GM19463 (cell line): ENCODE data around the gene MAT1A.

Source experiments
- ATAC-seq: cut with Tn5 transposase; IDR thresholded peaks from one replicate; pipeline ENCODE4 v1.9.1; 2021; ENCODE audit warnings: mild to moderate bottlenecking, moderate library complexity; ENCODE audit not compliant: unreplicated experiment

MAT1A gene

DNA sequence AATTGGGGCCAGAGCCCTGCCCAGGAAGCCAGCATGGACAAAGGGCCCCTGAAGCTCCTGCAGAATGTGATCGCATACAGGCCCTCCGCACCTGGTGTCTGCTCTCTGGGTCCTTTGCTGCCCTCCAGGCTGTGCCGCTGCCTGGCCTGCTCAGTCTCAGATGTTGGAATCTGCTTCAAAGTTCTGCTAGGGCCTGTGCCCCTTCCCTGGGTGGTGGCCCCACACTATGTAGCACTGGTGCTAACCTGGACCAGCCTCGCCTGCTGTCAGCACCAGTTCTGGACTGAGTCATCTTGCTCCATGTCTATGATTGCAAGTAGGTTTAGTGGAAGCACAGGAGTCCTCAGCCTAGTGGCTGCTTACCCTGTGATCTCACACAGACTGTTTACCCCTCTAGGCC lies 6.3 kb downstream of the MAT1A start:
- no peak for ATAC-seq

DNA sequence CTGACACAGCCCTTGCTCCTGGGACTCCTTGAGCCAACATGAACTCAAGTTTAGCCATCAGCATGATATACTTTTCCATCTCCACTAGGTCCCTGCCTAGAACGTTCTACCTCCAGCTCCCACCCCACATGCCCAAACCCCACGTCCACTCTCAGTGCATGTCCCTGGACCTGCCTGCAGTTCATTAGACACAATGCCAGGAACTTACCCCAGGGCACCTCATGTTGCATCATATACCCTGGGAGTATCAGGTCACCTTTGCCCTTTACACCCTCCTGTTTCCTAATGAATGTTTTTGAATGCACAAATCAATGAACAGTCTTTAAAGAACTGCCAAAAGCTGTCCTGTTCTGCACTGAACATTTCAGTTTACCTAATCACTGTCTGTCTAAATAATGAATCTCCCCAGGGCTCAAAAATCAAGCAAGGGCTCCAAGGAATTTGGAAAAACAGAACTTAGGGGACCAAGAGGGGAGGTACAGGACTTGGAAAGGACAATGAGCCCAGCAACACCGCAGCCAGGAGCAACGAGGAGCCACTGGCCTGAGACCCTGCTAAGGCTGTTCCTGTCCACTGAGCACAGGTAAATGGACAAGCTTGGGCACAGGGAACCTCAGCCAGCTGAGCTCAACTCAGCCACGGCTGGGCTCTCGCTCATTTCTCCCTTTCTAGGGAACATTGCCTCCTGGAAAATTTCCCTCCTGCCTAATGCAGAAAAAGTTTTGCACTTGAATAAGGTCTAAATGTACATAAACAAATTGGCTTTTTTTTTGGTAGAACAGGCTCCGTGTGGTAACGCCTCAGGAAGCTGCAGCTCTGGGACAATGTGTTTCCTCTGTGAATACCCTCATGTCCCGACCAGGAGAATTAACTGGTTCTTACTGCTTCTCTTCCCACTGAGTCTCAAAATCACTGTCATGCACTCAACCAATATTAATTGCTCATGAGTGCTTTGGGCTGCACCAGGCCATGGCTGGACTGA lies 7.4 kb downstream of the MAT1A start:
- no peak for ATAC-seq

DNA sequence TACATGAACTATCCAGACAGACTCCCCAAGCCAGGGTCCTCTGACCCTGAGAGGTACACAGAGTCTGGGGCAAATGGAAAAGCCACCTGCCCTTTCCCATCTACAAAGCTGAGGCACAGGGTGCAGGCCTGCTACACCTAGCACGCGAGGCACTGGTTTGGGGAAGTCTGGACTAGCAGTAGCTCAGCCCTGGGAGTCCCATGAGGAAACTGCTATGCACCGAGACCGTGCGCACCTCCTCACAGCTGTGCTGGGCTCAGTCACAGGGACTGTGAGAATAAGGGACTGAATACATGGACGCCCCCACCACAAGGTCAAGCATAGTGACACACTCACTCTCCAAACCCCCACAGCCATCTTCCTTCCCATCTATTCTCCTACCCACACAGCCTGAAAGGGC lies 8.2 kb downstream of the MAT1A start:
- ATAC-seq: peak; percentile 73

- ATAC-seq: no peak
Observed at GRCh38 chr10:80280071-80280800, 9.2 kb downstream of the MAT1A start.

DNA sequence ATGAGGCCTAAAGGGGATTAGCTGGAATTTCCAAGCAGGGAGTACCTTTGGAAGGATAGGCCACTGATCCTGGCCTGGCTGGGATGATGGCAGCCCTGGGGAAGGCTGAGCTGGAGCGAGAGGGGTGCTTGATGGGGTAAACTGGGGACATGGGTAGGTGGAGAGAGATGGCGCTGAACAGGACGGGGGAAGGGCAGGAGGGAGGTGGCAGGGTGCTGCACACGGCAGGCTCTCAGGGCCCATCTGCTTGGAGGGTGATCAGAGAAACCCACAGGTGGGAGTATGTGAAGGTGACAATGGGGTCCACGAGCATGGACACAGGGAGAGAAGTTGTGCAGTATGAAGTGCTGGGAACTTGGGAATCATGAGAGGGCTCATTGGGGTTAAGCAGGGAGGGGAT lies 10.3 kb downstream of the MAT1A start:
- ATAC-seq: no peak

- ATAC-seq: no peak
Observed at GRCh38 chr10:80278480-80278879, 11.0 kb downstream of the MAT1A start.

DNA sequence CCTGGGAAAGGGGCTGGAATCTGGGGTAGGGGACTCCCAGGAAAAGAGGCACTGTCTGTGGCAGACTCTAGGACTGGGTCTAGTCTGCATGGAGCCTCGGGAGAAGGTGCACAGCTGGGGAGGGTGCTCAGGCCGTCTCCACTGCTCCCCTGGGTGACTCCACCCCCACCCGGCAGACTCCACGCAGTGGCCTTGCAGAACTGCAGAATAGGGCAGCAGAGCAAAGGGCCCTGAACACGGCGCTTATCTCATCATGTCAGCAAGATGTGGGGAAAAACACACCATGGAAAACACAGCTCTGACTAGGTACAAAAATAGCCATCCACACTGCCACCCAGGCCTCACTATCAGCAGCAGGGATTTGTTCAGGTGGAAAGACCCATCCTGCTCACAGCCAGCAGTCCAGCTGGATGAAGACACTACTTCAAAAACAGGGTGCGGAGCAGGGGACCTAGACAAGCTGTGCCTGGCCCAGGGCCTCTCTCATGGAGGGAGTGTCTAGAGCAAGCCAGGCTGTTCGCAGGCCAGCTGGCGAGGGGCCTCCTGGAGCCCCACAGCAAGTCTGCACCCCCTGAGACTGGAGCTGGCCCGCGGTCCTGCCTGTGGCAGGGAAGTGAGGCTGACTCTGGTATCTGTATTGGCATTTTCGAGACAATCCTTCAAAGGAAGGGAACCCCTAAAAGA lies 11.7 kb downstream of the MAT1A start:
- ATAC-seq: no peak

DNA sequence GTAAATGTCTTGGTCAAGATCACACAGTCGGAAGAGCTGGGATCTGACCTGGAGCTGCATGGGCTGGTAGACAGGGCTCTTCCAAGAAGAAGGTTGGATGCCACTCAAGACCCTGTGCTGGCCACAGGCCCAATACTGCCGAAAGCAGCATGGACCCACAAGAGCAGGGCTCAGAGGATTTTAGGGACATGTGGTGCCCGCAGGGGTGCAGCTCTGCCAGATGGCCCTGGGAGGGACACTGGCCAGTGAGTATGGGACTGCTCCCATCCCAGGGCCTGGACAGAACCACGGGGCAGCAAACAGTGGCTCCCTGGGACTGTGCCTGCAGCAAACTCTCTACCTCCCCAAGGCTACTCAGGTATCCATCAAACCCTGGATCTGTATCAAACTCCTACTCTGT lies 12.4 kb downstream of the MAT1A start:
- ATAC-seq: no peak

GRCh38 chr10:80276335-80276734 lies 13.1 kb downstream of the MAT1A start:
- no peak for ATAC-seq

GRCh38 chr10:80275756-80276155 lies 13.7 kb downstream of the MAT1A start:
- ATAC-seq: no peak

- ATAC-seq: no peak
Observed at GRCh38 chr10:80275135-80275498, 14.3 kb downstream of the MAT1A start.

GRCh38 chr10:80274396-80275134 lies 14.9 kb downstream of the MAT1A start:
- ATAC-seq: no peak

- ATAC-seq: no peak
Observed at GRCh38 chr10:80273523-80274170, 15.8 kb downstream of the MAT1A start.

- ATAC-seq: no peak
Observed at GRCh38 chr10:80272793-80273522, 16.5 kb downstream of the MAT1A start.

DNA sequence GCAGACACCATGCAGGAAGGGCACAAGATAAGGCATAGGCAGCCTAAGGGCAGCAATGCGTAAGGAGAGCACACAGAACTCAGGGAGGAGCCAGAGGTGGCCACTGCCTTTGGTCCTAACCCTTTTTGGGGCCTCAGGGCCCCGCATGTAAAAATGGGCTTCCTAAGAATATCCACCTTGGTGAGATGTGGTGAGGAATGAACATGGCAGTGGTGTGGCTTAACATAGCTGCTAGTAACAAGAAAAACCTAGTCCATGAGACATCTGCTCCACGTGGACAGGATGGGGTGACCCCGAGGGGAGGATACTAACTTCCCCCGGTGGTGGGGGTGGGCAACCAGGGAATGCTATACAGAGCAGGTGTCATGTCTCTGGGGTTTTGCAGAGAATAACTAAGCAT lies 18.0 kb downstream of the MAT1A start:
- ATAC-seq: no peak

DNA sequence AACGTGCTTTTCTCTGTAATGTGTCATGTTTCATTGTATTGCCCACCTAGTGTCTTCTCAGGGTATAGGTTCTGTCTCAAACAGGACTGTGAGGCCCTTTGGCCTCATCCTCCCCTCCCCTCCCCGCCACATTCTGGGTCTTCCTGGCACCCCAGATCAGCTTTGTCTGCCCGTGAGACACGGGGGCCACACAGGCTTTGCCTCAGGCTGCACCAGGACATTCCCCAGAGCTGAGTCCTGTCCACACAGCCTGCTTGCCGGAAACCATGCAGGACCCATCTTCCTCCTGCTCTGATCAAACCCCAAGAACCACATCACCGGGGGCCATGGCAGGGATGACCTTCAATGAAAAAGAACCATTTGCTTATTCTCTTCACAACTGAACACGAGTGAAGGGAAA lies 18.6 kb downstream of the MAT1A start:
- ATAC-seq: no peak

GRCh38 chr10:80268938-80269588 lies 20.4 kb downstream of the MAT1A start:
- ATAC-seq: no peak

- ATAC-seq: no peak
Observed at GRCh38 chr10:80268266-80268665, 21.2 kb downstream of the MAT1A start.

GRCh38 chr10:80266513-80266863 lies 23.0 kb downstream of the MAT1A start:
- ATAC-seq: no peak
